DOHH2 (cell line): ENCODE results near the gene TTC39B.

ENCODE experiments used
- H3F3A ChIP-seq: fragments of 200-600 bp; sonication (generic), shearing (Covaris generic); 2 replicates; pipeline ENCODE4 v1.6.0; 2016; ENCODE audit warnings: antibody characterized with exemption, mild to moderate bottlenecking; ENCODE audit not compliant: control insufficient read depth, insufficient read depth
- H3K27ac ChIP-seq: fragments of 200-600 bp; sonication (generic); 2 replicates; pipeline ENCODE4 v1.5.1; 2014; ENCODE audit warnings: low read depth, mild to moderate bottlenecking, low read length, moderate library complexity
- H3K27me3 ChIP-seq: fragments of 200-600 bp; sonication (generic); 2 replicates; pipeline ENCODE4 v1.6.1; 2014; ENCODE audit warnings: mild to moderate bottlenecking, low read length, mixed read lengths; ENCODE audit not compliant: control insufficient read depth
- H3K36me3 ChIP-seq: fragments of 200-600 bp; sonication (generic); 2 replicates; pipeline ENCODE4 v1.6.1; 2014; ENCODE audit warnings: mild to moderate bottlenecking, low read length, moderate library complexity, mixed read lengths; ENCODE audit not compliant: control insufficient read depth
- H3K4me1 ChIP-seq: fragments of 200-600 bp; sonication (generic); 2 replicates; pipeline ENCODE4 v1.6.1; 2014; ENCODE audit warnings: mild to moderate bottlenecking, low read length, mixed read lengths; ENCODE audit not compliant: control insufficient read depth
- H3K4me2 ChIP-seq: fragments of 200-600 bp; sonication (generic); 2 replicates; pipeline ENCODE4 v1.6.0; 2014; ENCODE audit warnings: mild to moderate bottlenecking, low read length, moderate library complexity
- H3K4me3 ChIP-seq: fragments of 200-600 bp; sonication (generic); 2 replicates; pipeline ENCODE4 v1.5.1; 2014; ENCODE audit warnings: mild to moderate bottlenecking, low read length, mixed read lengths
- H3K79me2 ChIP-seq: fragments of 200-600 bp; sonication (generic); 2 replicates; pipeline ENCODE4 v1.6.1; 2014; ENCODE audit warnings: mild to moderate bottlenecking, low read length, mixed read lengths; ENCODE audit not compliant: control insufficient read depth
- H3K9me2 ChIP-seq: fragments of 200-600 bp; sonication (generic); replicated peaks from 2 replicates; pipeline ENCODE4 v1.6.1; 2014; ENCODE audit warnings: mild to moderate bottlenecking, low read length, mixed read lengths; ENCODE audit not compliant: control insufficient read depth
- H3K9me3 ChIP-seq: fragments of 200-600 bp; sonication (generic); 2 replicates; pipeline ENCODE4 v1.6.1; 2014; ENCODE audit warnings: antibody characterized with exemption, low read length, mixed read lengths; ENCODE audit not compliant: control insufficient read depth, insufficient read depth
- H4K20me1 ChIP-seq: fragments of 200-600 bp; sonication (generic); 2 replicates; pipeline ENCODE4 v1.6.0; 2014; ENCODE audit warnings: low read depth, mild to moderate bottlenecking, antibody characterized with exemption, low read length, moderate library complexity; ENCODE audit not compliant: control insufficient read depth, insufficient read depth
- EZH2phosphoT487 ChIP-seq: fragments of 200-600 bp; sonication (generic); IDR thresholded peaks from 2 replicates; pipeline ENCODE4 v1.6.1; 2017; ENCODE audit warnings: borderline replicate concordance, mild to moderate bottlenecking, antibody characterized with exemption, low read length, moderate library complexity, mixed read lengths
- TF ChIP-seq, protein P1 (sequence below): fragments of 200-600 bp; sonication (generic); IDR thresholded peaks from one replicate; pipeline ENCODE4 v1.5.1; 2014; ENCODE audit warnings: antibody characterized with exemption, mild to moderate bottlenecking, low read depth, low read length; ENCODE audit not compliant: poor library complexity, severe bottlenecking

The TTC39B gene

DNA sequence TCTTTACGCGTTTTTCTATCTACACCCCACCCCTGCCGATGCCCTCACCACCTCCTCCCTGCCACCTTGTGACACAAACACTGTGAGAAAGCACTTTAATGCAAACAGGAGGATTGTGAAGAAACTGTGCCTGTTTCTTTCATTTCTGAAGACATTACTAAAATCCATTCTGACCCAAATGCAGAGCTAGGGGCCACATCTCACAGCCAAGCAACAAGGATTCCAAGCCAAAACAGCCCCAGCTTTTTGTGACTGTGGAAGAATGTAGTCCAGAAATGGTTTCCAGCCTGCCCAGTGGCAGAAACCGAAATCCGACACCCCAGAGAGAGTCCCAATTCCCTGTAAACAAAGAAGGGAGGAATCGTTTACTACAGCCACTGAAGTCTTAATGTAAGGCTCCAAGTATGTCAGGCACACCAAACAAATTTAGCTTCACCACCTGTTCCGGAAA is 190.9 kb downstream of the TTC39B start:
- Histone ChIP-seq H3K27ac (no peak overlapping the region), H3K79me2 (no peaks in the 10 kb centered on the region), H3K4me2 (no peak overlapping the region), H3K9me2 (no peaks in the 10 kb centered on the region), H3K4me1 (no peaks in the 10 kb centered on the region), H3K36me3 (no peaks in the 10 kb centered on the region), H3K4me3 (no peak overlapping the region), H3F3A (no peaks in the 10 kb centered on the region), H4K20me1 (no peaks in the 10 kb centered on the region), H3K27me3 (no peaks in the 10 kb centered on the region; the same call in 1 of the 2 replicates), H3K9me3 (no peaks in the 10 kb centered on the region)
- TF ChIP-seq, protein P1, sequence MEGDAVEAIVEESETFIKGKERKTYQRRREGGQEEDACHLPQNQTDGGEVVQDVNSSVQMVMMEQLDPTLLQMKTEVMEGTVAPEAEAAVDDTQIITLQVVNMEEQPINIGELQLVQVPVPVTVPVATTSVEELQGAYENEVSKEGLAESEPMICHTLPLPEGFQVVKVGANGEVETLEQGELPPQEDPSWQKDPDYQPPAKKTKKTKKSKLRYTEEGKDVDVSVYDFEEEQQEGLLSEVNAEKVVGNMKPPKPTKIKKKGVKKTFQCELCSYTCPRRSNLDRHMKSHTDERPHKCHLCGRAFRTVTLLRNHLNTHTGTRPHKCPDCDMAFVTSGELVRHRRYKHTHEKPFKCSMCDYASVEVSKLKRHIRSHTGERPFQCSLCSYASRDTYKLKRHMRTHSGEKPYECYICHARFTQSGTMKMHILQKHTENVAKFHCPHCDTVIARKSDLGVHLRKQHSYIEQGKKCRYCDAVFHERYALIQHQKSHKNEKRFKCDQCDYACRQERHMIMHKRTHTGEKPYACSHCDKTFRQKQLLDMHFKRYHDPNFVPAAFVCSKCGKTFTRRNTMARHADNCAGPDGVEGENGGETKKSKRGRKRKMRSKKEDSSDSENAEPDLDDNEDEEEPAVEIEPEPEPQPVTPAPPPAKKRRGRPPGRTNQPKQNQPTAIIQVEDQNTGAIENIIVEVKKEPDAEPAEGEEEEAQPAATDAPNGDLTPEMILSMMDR = no peak
- no peak for TF ChIP-seq EZH2phosphoT487

DNA sequence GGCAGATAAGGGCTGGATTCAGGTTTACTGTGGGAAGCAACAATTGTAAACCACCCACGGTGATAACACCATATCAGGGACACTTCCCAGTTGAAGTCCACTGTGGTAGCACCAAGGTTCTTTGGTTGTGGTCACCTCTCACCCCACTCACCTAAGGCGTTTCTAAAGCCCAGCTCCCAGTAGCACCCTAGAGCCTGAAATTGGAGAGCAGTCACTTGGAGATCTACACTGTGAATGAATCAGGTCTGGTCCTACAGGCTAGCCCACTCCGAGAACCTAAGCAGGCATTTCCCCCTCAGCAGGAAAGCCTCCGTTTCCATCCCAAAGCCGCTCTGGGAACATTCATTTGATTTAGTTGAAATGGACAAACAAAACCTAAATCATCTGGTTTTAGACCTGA is 191.3 kb downstream of the TTC39B start:
- H4K20me1 ChIP-seq = no peaks in the 10 kb centered on the region
- no peak overlapping the region for H3K27ac ChIP-seq
- no peaks in the 10 kb centered on the region for H3K4me1 ChIP-seq
- no peaks in the 10 kb centered on the region for H3K79me2 ChIP-seq
- H3K36me3 ChIP-seq = no peaks in the 10 kb centered on the region
- no peak overlapping the region for H3K4me3 ChIP-seq
- TF ChIP-seq EZH2phosphoT487 = no peak
- TF ChIP-seq, protein P1 = no peak
- H3K9me3 ChIP-seq = no peaks in the 10 kb centered on the region
- H3K27me3 ChIP-seq = no peaks in the 10 kb centered on the region; the same call in 1 of the 2 replicates
- H3K4me2 ChIP-seq = no peak overlapping the region
- no peaks in the 10 kb centered on the region for H3K9me2 ChIP-seq
- H3F3A ChIP-seq = no peaks in the 10 kb centered on the region

GRCh38 chr9:15115041-15115440 is 192.0 kb downstream of the TTC39B start:
- no peak for TF ChIP-seq EZH2phosphoT487
- TF ChIP-seq, protein P1 = no peak
- Histone ChIP-seq H3K4me1 (no peaks in the 10 kb centered on the region), H3F3A (no peaks in the 10 kb centered on the region), H3K9me3 (no peaks in the 10 kb centered on the region), H3K27me3 (no peaks in the 10 kb centered on the region; the same call in 1 of the 2 replicates), H4K20me1 (no peaks in the 10 kb centered on the region), H3K36me3 (no peaks in the 10 kb centered on the region), H3K4me3 (no peak overlapping the region), H3K79me2 (no peaks in the 10 kb centered on the region), H3K9me2 (no peaks in the 10 kb centered on the region), H3K4me2 (no peak overlapping the region), H3K27ac (no peak overlapping the region)
